Endothelial cell of umbilical vein (primary cell): ENCODE results near the gene LRRC28. TPM values are rescaled to one million over a fixed set of nuclear protein-coding genes. Genes with fewer than 3 reads are reported as not detected.
"Not testable (repeated sequence)": the region's sequence is repeated elsewhere in the genome, so short reads cannot be mapped to it uniquely, and the experiment has no call there.

Experiments used
- BruUV-seq: library from RNA; stranded (reverse); fragments of 400-500 nt; replicated peaks from 2 replicates; lab custom pipeline; 2021; lab: Mats Ljungman, UMichigan
- CTCF ChIA-PET: fragments of 300-600, 350-600 bp; sonication (Branson Sonifier 250); formaldehyde crosslinking; loops from one replicate; lab custom pipeline; 2021; ENCODE audit warnings: antibody characterized with exemption, inconsistent platforms; lab: Charles Lee
- POLR2A ChIA-PET: fragments of 300-600, 350-600 bp; sonication (Branson Sonifier 250); formaldehyde crosslinking; loops from one replicate; lab custom pipeline; 2021; ENCODE audit warnings: antibody characterized with exemption, inconsistent platforms; lab: Charles Lee
- DNase-seq: peaks from one replicate; pipeline ENCODE4 v3.0.0-alpha.2; 2011; ENCODE audit warnings: low read depth, low spot score
- FAIRE-seq: peaks from 2 replicates; lab custom pipeline; 2011; peaks lifted over from hg19 to GRCh38; lab: Jason Lieb, UNC
- H2AFZ ChIP-seq: 2 replicates; pipeline ENCODE4 v1.6.0; 2012; ENCODE audit warnings: low read depth, low read length, control low read depth, inconsistent platforms
- H3K27ac ChIP-seq: 2 replicates; pipeline ENCODE4 v1.5.1; 2011; ENCODE audit warnings: low read depth, mild to moderate bottlenecking, control low read depth, low read length, moderate library complexity; ENCODE audit not compliant: insufficient read depth
- H3K27me3 ChIP-seq, 2 experiments: 2 replicates each; pipeline versions ENCODE4 v1.6.0 to v1.6.1; 2011; ENCODE audit warnings: low read length in 2 of 2, mixed read lengths in 1 of 2; ENCODE audit not compliant: control insufficient read depth in 2 of 2, insufficient read depth in 2 of 2
- H3K36me3 ChIP-seq, 2 experiments: 2 replicates in 1 of 2; 3 replicates in 1 of 2; pipeline ENCODE4 v1.5.1; 2011; ENCODE audit warnings: low read length in 2 of 2, mild to moderate bottlenecking in 1 of 2, moderate library complexity in 1 of 2; ENCODE audit not compliant: control insufficient read depth in 2 of 2, insufficient read depth in 2 of 2; ENCODE audit errors: extremely low read depth in 1 of 2
- H3K4me1 ChIP-seq: 3 replicates; pipeline ENCODE4 v1.5.1; 2011; ENCODE audit warnings: mild to moderate bottlenecking, low read length; ENCODE audit not compliant: control insufficient read depth, insufficient read depth; ENCODE audit errors: extremely low read depth
- H3K4me2 ChIP-seq: 2 replicates; pipeline ENCODE4 v1.6.1; 2011; ENCODE audit warnings: low read length, control low read depth, mixed read lengths; ENCODE audit not compliant: insufficient read depth
- H3K4me3 ChIP-seq, 3 experiments: fragments of 200-600 bp in 1 of 3; sonication (generic), shearing (Covaris generic) in 1 of 3; replicated peaks in 1 of 3; 2 replicates each; pipeline ENCODE4 v1.5.1; 2011 to 2016; ENCODE audit warnings: control low read depth in 3 of 3, low read length in 3 of 3, mild to moderate bottlenecking in 2 of 3, inconsistent platforms in 1 of 3, low read depth in 1 of 3, moderate library complexity in 1 of 3; ENCODE audit not compliant: insufficient read depth in 1 of 3
- H3K79me2 ChIP-seq: 2 replicates; pipeline ENCODE4 v1.6.0; 2012; ENCODE audit warnings: low read length, inconsistent platforms; ENCODE audit not compliant: control insufficient read depth, insufficient read depth
- H3K9ac ChIP-seq: replicated peaks from 2 replicates; pipeline ENCODE3; 2011; ENCODE audit warnings: low read length, control low read depth; ENCODE audit not compliant: insufficient read depth; ENCODE audit errors: extremely low read depth
- H3K9me1 ChIP-seq: replicated peaks from 3 replicates; pipeline ENCODE4 v1.6.0; 2011; ENCODE audit warnings: mild to moderate bottlenecking, low read length; ENCODE audit not compliant: control insufficient read depth, insufficient read depth; ENCODE audit errors: extremely low read depth
- H3K9me3 ChIP-seq: replicated peaks from 2 replicates; pipeline ENCODE4 v1.5.1; 2012; ENCODE audit warnings: low read length, inconsistent platforms; ENCODE audit not compliant: control insufficient read depth, insufficient read depth
- H4K20me1 ChIP-seq: replicated peaks from 2 replicates; pipeline ENCODE3; 2011; ENCODE audit warnings: mild to moderate bottlenecking, low read length; ENCODE audit not compliant: control insufficient read depth, insufficient read depth; ENCODE audit errors: extremely low read depth
- EZH2 ChIP-seq: IDR thresholded peaks from 2 replicates; pipeline ENCODE4 v1.6.1; 2012; ENCODE audit warnings: borderline replicate concordance, low read depth, mild to moderate bottlenecking, moderate library complexity, low read length, inconsistent platforms; ENCODE audit not compliant: severe bottlenecking
- FOS ChIP-seq: IDR thresholded peaks from 2 replicates; pipeline ENCODE4 v1.6.1; 2011; ENCODE audit warnings: mild to moderate bottlenecking, low read length, moderate library complexity, borderline replicate concordance; ENCODE audit not compliant: insufficient read depth
- GATA2 ChIP-seq: IDR thresholded peaks from 2 replicates; pipeline ENCODE4 v1.7.0; 2011; ENCODE audit warnings: low read depth, mild to moderate bottlenecking, moderate library complexity, mixed read lengths, low read length; ENCODE audit not compliant: insufficient read length, insufficient read depth
- JUN ChIP-seq: IDR thresholded peaks from 2 replicates; pipeline ENCODE4 v1.6.1; 2011; ENCODE audit warnings: borderline replicate concordance, low read depth; ENCODE audit not compliant: insufficient read length, insufficient read depth
- POLR2AphosphoS5 ChIP-seq: IDR thresholded peaks from 2 replicates; pipeline ENCODE4 v1.6.1; 2012; ENCODE audit warnings: low read depth, mild to moderate bottlenecking, control low read depth, low read length, moderate library complexity; ENCODE audit not compliant: insufficient read depth
- dilution Hi-C: fragments of 300-500 bp; cut with MboI; formaldehyde crosslinking; loops from one replicate; pipeline ENCODE4 v1.15.0; 2019; ENCODE audit warnings: low sequenced_read_pairs; ENCODE audit not compliant: extremely low pct_ligation_motif_present
- intact Hi-C: fragments of 100-400 bp; cut with micrococcal nuclease; formaldehyde crosslinking; loops from one replicate; pipeline ENCODE4 v1.10.0; 2022
- polyA plus RNA-seq, 4 experiments: library from polyadenylated mRNA; depleted of rRNA in 3 of 4; stranded (reverse) in 3 of 4; unstranded in 1 of 4; fragments of >200 nt; gene quantifications; 2 replicates each; pipeline versions ENCODE4 v1.2.1 to v1.2.3, GENCODE V29; 2011 to 2012; ENCODE audit warnings: missing spikeins in 1 of 4
- total RNA-seq: library from RNA; stranded (reverse); gene quantifications from 2 replicates; pipeline ENCODE4 v1.2.3, GENCODE V29; 2021

The LRRC28 gene
- total and polyA plus RNA-seq, 2 donors (not counting 3 experiments of a cell fraction or from before 2014, with no cell fraction given) = 19.6 to 26.7 TPM

DNA sequence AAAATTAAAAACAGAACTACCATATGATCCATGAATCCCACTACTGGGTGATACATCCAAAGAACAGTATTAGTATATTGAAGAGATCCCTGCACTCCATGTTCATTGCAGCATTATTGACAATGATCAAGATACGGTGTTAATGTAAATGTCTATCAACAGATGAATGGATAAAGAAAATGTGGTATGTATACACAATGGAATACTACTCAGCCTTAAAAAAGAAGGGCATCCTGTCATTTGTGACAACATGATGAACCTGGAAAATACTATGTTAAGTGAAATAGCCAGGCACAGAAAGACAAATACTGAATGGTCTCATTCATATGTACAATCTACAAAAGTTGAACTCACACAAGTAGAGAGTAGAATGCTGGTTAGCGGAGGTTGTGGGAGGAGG, 18.5 kb upstream of the LRRC28 start:
- POLR2A ChIA-PET = no interaction called here

DNA sequence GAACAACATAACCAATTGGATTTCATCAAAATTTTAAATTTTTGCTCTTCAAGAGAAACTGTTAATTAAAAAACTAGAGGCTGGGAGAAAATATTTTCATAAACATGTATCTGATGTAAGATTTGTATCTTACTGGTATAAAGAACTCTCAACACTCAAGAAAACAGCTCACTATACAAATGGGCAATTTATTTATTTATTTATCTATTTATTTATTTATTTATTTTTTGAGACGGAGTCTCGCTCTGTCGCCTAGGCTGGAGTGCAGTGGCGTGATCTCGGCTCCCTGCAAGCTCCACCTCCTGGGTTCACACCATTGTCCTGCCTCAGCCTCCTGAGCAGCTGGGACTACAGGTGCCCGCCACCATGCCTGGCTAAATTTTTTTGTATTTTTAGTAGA, 17.1 kb upstream of the LRRC28 start:
- DNase-seq, intact Hi-C loops, dilution Hi-C loops, FAIRE-seq, H3K9ac ChIP-seq, H3K27me3 ChIP-seq, H3K79me2 ChIP-seq, H3K36me3 ChIP-seq, POLR2A ChIA-PET, H2AFZ ChIP-seq, H3K27ac ChIP-seq, H3K4me2 ChIP-seq, H3K4me3 ChIP-seq, H3K4me1 ChIP-seq, BruUV-seq, H4K20me1 ChIP-seq, H3K9me1 ChIP-seq, H3K9me3 ChIP-seq: not testable (repeated sequence)
- CTCF ChIA-PET = interaction anchor here (0.8 to 1.3 kb wide), 2 partner anchors 12 to 134 kb away, joined by 3 read pairs; no protein-coding TSS in a partner anchor

More for the DNA sequence above, 18.5 kb upstream of the LRRC28 start:
- Histone ChIP-seq H3K36me3 (peaks cover 0 to 2% of the 10 kb centered on the region in 2 experiments), H3K9ac (no peak overlapping the region), H3K79me2 (peaks cover 2% of the 10 kb centered on the region), H3K27ac (no peak overlapping the region), H4K20me1 (no peaks in the 10 kb centered on the region), H3K4me1 (no peaks in the 10 kb centered on the region), H3K9me3 (no peaks in the 10 kb centered on the region), H2AFZ (no peak overlapping the region), H3K4me3 (no peak overlapping the region), H3K9me1 (no peaks in the 10 kb centered on the region), H3K27me3 (no peaks in the 10 kb centered on the region), H3K4me2 (no peak overlapping the region)
- dilution Hi-C loops = no loop called here
- CTCF ChIA-PET = no interaction called here
- FAIRE-seq (no peak), DNase-seq (no peak)
- no TSS peak for BruUV-seq
- no peak for TF ChIP-seq JUN
- TF ChIP-seq FOS = no peak
- no peak for TF ChIP-seq EZH2
- TF ChIP-seq GATA2 = no peak
- no peak for TF ChIP-seq POLR2AphosphoS5
- intact Hi-C loops = no loop called here
